Stimulated activated naive CD8-positive, alpha-beta T cell treated with anti-CD3 and anti-CD28 coated beads, Interleukin-15, Interleukin-2, amounts not matched to agents 100 U/mL and 50 U/mL, for 24 hours (primary cell): ENCODE results near the gene PLXND1.
A peak's percentile ranks its signal among the peaks of the same experiment; 100 is the strongest.
"Not testable (repeated sequence)": the region's sequence is repeated elsewhere in the genome, so short reads cannot be mapped to it uniquely, and the experiment has no call there.

Source experiments
- ATAC-seq: fragments of 150-1000 bp; cut with Tn5 transposase; one replicate; pipeline ENCODE4 v1.10.0; 2021
- DNase-seq: peaks from one replicate; pipeline ENCODE4 v3.0.0; 2021

The PLXND1 gene

GRCh38 chr3:129614927-129615363, 8.5 kb upstream of the PLXND1 start:
- no peak for DNase-seq

GRCh38 chr3:129614435-129614834, 8.0 kb upstream of the PLXND1 start:
- ATAC-seq (no peak), DNase-seq (no peak)

More at GRCh38 chr3:129614927-129615363, 8.5 kb upstream of the PLXND1 start:
- no peak for ATAC-seq

DNA sequence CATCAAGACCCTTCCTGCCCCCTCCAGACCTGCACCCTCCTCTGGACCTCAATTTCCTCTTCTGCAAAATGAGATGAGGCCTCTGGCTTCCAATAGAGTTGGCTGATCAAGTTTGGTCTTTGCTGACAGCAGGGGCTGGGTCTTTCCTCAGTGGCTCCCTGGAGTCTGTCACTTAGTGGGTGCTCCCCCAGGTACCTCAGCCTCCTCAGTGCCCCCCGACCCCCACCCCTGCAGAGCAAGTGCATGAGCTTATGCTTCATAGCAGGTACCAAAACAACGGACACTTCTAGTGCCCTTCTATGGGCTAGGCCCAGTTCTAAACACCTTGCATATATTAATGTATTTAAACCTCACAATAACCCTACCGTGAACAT, 6.9 kb upstream of the PLXND1 start:
- DNase-seq (no peak), ATAC-seq (no peak)

GRCh38 chr3:129612534-129613366, 6.3 kb upstream of the PLXND1 start:
- no peak for DNase-seq

DNA sequence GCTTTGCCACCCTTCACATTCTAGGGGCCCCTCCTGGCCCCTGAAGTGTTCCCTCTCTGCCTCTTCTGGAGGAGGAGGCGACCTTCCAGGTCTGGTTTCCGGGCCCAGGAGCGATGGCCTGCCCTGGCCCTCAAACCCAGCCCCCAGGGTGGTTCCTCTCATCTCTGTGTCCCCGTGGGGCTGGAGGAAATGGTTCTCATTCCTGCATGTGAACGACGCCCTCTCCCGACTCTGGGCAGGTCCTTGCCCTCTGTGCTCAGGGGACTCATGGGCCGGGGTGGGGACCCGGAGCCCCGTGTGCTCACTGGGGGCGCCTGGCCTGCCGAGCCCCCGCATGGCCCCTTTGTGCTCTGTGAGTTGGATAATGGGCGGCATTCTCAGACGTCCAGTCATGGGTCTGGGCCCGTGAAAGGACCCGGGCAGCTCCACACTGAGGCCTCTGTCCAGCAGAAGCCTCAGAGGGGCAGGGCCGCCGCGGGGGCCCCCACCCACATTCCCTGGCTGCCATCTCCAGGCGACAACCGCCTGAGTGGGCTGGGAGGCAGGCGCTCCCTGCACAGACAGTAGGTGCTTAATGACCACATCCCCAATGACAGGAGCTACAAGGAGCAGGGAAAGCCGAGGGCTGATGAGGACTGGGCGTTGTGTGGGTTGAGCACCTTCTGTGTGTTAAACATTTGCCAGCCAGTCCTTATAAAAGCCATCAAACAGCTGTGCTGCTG, 5.5 kb upstream of the PLXND1 start:
- ATAC-seq: no peak
- DNase-seq: no peak

More at GRCh38 chr3:129612534-129613366, 6.3 kb upstream of the PLXND1 start:
- ATAC-seq: no peak

DNA sequence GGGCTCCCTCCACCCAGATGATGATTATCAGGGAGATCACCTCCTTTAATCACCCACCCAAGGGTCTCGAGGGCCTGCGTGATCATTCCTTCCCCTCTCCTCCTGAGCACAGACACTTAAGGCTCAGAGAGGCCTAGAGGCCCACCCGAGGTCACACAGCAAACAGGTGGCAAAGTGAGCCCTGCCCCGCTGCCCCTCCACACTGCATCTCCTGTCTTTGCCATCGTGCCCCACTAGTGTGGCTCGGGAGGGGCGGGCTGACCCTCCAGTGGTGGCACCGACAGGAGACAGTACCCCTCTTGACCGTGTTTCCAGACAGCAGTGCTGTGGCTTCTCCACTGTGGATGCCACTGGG, 4.9 kb upstream of the PLXND1 start:
- no peak for DNase-seq
- no peak for ATAC-seq

- ATAC-seq, DNase-seq: not testable (repeated sequence)
Measured at GRCh38 chr3:129610794-129611445, 4.4 kb upstream of the PLXND1 start.

- DNase-seq: no peak
- no peak for ATAC-seq
Measured at GRCh38 chr3:129610276-129610675, 3.8 kb upstream of the PLXND1 start.

GRCh38 chr3:129609591-129610182, 3.2 kb upstream of the PLXND1 start:
- ATAC-seq (no peak), DNase-seq (no peak)

GRCh38 chr3:129608936-129609590, 2.6 kb upstream of the PLXND1 start:
- no peak for DNase-seq
- no peak for ATAC-seq

GRCh38 chr3:129608087-129608935, 1.8 kb upstream of the PLXND1 start:
- DNase-seq (no peak), ATAC-seq (no peak)

DNA sequence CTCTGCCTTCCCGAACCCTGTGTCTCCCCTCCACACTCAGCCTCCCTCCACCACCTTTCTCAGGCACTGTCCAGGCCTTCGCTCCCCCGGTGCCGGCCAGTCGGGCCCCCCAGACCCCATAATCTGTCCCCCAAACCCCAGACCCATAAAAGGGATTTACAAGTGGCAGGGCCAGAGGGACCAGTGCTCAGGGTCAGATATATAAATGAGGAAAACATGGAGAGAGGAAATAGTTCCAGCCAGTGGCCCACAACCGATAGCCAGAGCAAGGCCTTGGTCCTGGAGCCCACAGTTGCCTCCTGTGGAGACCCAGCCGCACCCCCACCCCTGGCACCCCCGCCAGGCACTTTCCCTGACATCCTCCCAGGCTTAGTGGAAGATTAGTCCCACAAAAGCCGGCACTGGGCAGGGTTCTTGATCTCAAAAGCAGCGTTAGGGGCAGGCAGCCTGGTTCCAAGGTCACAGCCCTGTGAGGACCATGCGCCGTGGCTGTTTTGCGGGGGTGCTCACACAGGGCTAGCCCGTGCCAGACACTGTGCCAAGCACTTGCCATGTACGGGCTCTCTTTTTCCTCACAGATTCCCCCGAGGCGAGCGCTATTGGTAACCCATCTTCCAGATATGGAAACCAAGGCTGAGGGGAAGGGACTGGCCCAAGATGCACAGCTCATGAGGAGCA, 1.1 kb upstream of the PLXND1 start:
- DNase-seq: no peak
- no peak for ATAC-seq

DNA sequence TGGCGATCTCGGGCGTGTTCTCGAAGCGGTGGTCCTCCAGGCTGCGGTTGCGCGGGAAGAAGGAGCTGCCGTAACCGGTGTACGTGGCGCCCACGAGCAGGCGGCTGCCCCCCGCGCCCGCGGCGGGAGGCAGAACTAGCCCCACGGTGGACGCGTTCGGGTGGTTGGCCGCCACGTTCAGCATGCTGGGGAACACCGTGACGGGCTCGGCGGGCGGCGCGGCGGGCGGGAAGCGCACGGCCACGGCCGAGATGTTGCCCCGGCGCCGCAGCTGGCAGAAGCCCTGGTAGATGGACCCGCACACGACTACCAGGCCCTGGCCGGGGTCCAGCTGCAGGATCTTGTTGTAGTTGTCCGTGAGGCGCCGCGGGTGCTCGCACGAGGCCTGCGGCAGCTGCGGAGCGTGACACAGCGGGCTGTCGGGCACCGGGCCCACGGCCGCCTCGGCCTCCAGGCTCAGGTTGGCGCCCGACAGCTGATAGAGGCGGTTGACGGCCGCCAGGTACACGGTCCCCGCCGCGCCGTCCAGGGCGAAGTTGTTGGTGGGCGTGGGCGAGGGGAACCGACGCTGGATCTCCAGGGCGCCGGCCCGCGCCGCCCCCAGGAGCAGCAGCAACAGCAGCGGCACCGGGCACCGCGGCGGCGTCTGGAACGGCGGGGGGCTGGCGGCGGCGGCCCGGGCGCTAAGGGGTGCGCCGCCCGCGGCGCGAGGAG, 397 bp downstream of the PLXND1 start:
- DNase-seq: peak; percentile 28
- no peak for ATAC-seq

DNA sequence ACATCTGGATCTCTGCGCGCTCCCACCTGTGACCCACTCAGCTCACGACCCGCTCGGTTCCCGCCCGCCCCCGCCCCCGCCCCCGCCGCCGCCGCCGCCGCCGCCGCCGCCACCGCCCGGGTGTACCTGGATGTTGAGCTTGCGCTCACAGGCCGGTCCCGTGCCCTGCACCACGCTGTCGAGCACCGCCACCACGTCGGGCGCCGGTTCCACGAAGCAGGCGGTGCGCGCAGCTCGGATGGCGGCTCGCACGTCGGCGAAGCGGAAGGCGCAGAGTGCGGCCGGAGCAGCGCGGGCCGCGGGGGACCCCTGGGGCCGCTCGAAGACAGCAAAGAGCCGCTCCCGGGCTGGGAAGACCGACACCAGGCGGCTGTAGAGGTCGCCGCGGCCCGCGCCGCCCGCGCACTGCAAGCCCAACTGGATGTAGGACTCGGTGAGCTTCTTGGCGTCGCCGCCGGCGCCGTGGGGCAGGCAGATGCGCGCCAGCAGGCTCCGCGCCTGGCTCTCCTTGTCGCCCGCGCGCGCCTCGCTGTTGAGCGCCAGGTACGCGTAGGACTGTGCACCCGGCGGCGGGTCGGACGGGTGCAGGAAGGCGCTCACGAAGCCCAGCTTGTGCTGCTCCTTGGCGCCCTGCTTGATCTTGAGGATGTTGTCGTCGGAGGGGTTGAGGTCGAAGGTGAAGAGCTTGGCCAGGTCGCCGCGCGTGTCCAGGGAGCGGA, 1.1 kb downstream of the PLXND1 start:
- ATAC-seq: peak; percentile 37

GRCh38 chr3:129604767-129605166, 1.7 kb downstream of the PLXND1 start:
- DNase-seq (no peak), ATAC-seq (no peak)

More for the DNA sequence above, 1.1 kb downstream of the PLXND1 start:
- DNase-seq: peak; percentile 43

DNA sequence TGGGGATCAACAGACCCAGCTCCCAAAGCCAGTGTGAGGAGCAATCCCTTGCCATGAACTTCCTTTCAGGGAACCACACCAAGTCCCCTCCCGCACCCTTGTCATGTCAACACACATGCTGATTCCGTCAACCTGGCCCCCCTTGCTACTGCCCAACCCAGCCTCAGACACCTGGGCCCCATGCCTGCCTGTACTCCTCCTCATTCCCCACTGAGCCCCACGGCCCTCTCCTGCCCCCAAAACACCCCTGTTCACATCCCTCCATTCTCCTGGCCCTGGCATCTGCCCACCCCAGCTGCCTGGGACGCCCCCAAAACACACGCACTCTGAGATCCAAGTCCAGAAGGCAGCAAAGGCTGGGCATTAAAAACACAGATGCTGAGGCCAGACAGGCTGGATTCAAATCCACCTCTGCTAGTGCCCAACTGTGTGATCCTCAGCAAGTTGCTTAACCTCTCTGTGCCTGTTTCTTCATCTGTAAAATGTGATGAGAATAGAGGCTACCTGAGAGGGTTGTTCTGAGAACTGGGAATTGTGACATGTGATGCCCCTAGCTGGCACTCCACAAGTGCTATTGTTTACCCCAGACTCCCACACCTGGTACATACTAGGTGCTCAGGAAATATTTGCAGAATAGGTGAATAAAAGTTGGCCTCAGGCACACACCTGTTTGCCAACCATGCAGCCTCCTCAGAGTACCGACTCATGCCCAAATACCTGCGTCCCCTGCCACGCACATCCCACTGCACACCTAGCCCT, 2.3 kb downstream of the PLXND1 start:
- DNase-seq (no peak), ATAC-seq (no peak)

DNA sequence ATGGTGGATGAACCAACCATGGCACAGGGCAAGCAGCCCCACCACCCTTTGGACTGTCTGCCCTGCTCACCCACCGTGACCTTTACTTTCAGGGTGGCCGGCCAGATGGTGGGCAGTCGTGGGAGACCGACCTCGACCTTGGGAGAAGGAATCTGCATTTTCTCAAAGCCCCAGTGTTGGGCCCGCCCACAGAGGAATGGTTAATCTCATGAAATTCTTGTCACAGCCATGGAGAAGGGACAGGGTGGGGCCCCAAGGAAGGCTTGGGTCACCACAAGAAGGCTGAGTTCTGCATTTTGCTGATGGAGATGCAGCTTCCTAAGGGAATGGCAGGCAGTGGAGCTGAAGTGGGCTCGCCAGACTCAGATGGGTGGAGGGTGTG, 2.9 kb downstream of the PLXND1 start:
- DNase-seq: no peak
- ATAC-seq: no peak
